GM20000 (cell line): Measurements from ENCODE around the gene ASCL5.
A peak's percentile ranks its signal among the peaks of the same experiment; 100 is the strongest.

Source experiments
- DNase-seq: peaks from one replicate; pipeline ENCODE4 v3.0.0; 2012; ENCODE audit warnings: low spot score
- TF ChIP-seq, protein P1 (sequence below): IDR thresholded peaks from 2 replicates; pipeline ENCODE4 v1.5.1; 2012; ENCODE audit warnings: mild to moderate bottlenecking, control low read depth; ENCODE audit errors: extremely low read depth, missing control alignments

Gene ASCL5

DNA sequence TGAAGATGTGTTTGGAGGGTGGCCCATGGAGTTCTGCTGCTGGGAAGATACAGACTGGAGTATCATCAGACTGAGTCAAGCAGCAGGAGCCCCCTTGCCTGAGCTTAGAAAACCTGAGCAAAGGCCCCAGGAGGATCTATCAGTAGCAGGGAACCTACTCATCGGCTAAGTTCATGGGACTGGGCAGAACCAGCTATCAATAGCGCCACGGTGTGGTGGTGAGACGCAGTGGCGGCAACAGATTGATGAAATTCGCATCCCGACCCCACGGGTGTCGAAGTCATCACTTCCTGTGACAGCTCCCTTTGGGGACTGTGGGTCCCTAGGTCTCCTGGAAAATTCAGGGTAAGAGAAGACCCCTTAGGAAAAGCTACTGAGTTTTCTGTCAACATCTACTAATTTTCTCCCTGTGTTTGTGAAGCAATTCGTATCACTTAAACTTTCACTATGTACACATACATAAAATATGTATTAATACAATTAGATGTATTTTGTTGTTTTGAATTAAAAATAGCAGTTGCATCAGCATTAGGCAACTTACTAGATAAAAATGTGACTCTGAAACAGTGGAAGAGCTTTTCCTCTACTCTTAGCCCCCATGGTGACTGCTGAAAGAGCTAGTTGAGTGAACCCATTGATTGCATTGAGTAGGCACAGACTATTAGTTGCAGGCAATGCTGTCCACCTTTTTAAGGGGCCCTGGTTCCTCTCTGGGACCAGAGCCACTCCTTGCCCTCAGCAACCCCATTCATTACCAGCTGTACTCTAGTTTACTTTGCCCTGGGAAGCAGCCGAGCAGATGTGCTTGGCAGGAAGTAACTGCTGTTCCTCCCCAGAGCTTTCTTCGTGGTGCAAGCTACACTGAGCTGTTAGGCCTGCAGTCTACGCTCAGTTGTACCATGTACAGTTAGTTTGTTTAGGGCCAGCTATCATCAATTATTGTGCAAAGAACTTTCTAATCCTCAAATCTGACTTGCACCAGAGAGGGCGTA lies 7.5 kb downstream of the ASCL5 start:
- TF ChIP-seq, protein P1, sequence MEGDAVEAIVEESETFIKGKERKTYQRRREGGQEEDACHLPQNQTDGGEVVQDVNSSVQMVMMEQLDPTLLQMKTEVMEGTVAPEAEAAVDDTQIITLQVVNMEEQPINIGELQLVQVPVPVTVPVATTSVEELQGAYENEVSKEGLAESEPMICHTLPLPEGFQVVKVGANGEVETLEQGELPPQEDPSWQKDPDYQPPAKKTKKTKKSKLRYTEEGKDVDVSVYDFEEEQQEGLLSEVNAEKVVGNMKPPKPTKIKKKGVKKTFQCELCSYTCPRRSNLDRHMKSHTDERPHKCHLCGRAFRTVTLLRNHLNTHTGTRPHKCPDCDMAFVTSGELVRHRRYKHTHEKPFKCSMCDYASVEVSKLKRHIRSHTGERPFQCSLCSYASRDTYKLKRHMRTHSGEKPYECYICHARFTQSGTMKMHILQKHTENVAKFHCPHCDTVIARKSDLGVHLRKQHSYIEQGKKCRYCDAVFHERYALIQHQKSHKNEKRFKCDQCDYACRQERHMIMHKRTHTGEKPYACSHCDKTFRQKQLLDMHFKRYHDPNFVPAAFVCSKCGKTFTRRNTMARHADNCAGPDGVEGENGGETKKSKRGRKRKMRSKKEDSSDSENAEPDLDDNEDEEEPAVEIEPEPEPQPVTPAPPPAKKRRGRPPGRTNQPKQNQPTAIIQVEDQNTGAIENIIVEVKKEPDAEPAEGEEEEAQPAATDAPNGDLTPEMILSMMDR, result peak; percentile 49
- DNase-seq, result peak; percentile 66

DNA sequence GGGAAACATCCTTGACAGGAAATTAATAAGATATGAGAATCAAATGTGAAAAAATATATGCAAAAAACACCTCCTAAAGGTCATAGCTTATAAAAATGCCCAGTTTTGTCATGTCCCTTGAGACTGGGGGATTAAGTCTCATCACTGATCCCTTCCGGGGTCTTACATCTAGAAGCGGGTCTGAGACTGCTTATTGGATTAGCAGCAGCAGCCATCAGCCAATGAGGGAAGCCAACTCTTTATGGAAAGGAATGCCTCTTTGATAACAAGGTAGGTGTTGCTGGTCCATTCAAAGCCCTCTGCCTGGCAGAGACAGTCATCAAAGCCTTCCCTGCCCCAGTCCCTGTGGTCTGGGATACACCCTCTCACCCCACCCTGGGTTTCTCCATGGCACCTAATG lies 10.9 kb downstream of the ASCL5 start:
- no peak for DNase-seq
- TF ChIP-seq, protein P1, result no peak

DNA sequence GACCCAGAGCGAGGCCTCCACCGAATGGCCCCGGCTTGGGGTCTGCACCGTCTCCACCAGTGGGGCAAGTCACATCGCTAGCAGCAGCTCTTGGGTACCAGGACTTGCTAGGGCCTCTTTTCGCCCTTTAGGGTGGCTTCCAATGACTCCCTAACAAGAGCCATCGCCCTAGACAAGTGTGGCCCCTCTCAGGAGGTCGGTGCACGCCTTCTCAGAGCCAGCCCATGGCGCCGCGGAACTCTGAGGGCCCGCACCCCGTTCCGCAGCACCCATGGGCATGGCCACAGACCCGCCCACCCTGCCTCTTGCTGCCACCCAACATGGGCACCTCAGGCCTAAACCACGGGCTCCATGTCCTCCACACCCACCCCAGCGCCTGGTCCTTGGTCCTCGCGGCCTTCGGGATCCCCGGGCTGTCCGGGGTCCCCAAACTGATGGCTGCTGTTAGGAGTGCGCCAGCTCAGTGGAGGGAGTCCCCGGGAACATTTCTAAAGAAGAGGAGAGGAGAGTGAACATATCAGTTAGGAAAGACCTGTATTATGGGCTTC lies 11.5 kb downstream of the ASCL5 start:
- no peak for DNase-seq
- TF ChIP-seq, protein P1, result no peak

DNA sequence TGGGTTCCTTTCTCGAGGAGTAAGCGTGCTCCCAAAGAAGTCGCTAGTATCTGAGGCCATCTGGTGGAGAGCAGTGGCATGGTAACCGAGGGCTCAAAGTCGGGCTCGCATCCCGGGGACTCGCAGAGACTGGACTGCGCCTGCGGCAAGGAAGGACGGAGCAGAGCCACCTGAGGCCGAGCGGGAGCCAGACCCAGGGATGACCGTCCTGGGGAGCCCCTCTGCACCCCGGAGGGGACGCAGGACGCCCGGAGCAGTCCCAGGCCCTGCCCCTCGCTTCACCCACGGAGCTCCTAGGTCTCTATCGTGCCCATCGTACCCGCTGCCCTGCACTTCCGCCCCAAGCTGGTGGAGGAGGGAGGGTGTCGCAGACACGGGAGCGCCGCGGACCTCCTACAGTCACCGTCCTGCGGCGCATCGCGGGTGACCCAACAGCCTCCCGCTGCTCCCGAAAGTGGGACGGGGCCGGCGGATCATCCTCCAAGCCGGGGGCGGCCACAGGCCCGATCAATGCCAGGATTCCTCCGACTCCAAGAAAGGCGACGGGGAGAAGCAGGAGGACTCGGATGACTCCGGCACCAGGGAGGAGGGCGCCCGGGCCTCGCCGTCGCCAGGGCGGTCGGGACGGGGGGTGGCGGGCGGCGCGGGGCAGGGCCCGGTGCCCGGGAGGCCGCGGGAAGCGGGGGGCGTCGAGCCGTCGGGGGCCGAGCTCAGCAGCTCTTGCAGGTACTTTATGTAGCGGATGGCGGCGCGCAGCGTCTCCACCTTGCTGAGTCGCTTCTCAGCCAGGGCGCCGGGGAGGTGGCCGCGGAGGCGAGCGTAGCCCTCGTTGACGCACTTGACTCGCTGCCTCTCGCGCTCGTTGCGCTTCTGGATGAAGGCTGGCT lies 12.5 kb downstream of the ASCL5 start:
- TF ChIP-seq, protein P1, result peak; percentile 78
- peak; percentile 93 for DNase-seq

DNA sequence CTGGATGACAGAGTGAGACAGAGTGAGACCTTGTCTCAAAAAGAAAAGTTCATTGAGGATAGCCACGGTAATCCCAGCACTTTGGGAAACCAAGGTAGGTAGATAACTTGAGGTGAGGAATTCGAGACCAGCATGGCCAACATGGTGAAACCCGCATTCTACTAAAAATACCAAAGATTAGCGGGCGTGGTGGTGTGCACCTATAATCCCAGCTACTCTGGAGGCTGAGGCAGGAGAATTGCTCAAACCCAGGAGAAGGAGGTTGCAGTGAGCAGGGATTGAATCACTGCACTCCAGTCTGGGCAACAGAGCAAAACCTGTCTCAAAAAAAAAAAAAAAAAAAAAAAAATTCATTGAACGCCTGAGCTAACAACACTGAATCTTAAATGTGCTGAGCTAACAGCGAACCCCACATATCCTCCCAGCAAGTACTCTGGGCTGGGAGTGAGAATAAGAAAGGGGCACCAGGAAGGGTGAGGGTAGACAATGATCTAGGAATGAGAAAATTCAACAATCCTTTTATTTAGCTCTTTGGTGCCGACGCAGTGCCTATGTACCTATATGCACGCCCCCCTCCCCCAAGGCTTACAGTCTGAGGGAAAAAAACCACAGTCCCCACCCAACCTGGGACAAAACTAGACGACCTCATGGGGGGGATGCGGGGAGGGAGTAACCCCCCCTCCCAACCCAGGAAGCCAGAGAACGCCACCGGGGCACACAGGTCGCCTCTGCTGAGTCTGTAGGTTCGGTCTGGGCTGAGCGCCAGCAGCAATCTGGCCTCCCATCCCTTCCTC lies 13.3 kb downstream of the ASCL5 start:
- TF ChIP-seq, protein P1, result no peak
- DNase-seq, result no peak

DNA sequence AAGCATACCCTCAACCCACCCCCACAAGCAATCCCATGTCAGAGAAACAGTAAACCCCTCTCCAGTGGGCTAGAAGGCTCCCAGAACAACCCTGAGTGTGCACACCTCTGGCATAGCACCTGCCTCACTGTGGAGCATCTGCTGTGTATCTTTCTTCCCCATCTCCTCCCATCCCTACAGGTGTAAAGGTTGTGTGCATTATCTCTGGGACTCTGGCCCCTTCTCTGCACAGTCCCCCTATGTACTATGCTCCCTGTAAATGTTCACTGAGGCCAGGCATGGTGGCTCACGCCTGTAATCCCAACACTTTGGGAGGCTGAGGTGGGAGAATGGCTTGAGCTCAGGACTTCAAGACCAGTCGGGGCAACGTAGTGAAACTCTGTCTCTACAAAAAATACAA lies 14.1 kb downstream of the ASCL5 start:
- TF ChIP-seq, protein P1, result no peak
- no peak for DNase-seq
